ENCODE data around the gene KLHL25. TPM values are rescaled to one million over a fixed set of nuclear protein-coding genes. Genes with fewer than 3 reads are reported as not detected.
"Not testable (repeated sequence)": the region's sequence is repeated elsewhere in the genome, so short reads cannot be mapped to it uniquely, and the experiment has no call there.

KLHL25 gene
- total and polyA plus RNA-seq, 2 of the 13 experiments (the other 11 are each of a cell fraction or from before 2014, with no cell fraction given), result 3.7 to 8.2 TPM

DNA sequence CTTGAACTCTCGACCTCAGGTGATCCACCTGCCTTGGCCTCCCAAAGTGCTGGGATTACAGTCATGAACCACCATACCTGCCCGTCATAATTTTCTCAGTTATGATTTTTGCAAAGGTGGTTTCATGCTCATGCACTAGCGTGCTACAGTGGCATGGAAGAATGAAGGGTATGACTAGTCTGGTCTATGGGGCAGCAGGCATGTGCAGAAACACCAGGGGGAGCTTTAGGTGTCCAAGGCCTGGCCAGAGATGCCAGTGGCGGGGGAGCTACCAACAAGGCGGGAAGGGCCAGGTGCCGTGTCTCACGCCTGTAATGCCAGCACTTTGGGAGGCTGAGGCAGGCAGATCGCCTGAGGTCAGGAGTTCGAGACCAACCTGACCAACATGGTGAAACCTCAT is 7.9 kb upstream of the KLHL25 start:
- H3K9me3 ChIP-seq (ENCODE audit: low read length); H3K4me2 ChIP-seq (ENCODE audit: low read depth, low read length); H3K9ac ChIP-seq (ENCODE audit: insufficient read depth, low read depth, low read length); H3K27ac ChIP-seq (ENCODE audit: extremely low read length, insufficient read depth, low read length); in situ Hi-C loops (cut with HindIII; ENCODE audit: extremely low pct_ligation_motif_present, low pct_unique_long_range_greater_than_20kb); POLR2A ChIA-PET; FAIRE-seq; H2AFZ ChIP-seq (ENCODE audit: low read length); BruUV-seq (replicated peaks); H3K79me2 ChIP-seq (ENCODE audit: insufficient read depth, low read length); H3K36me3 ChIP-seq (replicated peaks in 1 of 2; ENCODE audit: control insufficient read depth in 1 of 2, insufficient read depth in 2 of 2, low read length in 2 of 2); H4K20me1 ChIP-seq (ENCODE audit: insufficient read depth, low read length); H3K4me3 ChIP-seq (replicated peaks in 1 of 3; ENCODE audit: insufficient read depth in 1 of 3, low read depth in 2 of 3, low read length in 3 of 3); H3K27me3 ChIP-seq (ENCODE audit: control insufficient read depth in 1 of 2, insufficient read depth in 2 of 2, low read length in 2 of 2): not testable (repeated sequence)
- DNase-seq (ENCODE audit: low spot score) (peak; percentile 35), ATAC-seq (peak; percentile 80)
- WGBS (ENCODE audit: low lambda C conversion rate), result 47% methylated on average over 9 of the region's 9 CpGs
- intact Hi-C loops (cut with micrococcal nuclease; ENCODE audit: unreplicated experiment), result loop anchor here (1.0 kb wide), 1 partner anchor 38 kb away; no protein-coding TSS in a partner anchor
- TF ChIP-seq STAG1 (CRISPR knock-in tag; IDR thresholded peaks at IDR 0.05), result peak; percentile 36
- TF ChIP-seq SMC3 (IDR thresholded peaks at IDR 0.05; ENCODE audit: low read length), result peak; percentile 19; the same call in 1 of the 2 replicates
- TF ChIP-seq, protein P1, sequence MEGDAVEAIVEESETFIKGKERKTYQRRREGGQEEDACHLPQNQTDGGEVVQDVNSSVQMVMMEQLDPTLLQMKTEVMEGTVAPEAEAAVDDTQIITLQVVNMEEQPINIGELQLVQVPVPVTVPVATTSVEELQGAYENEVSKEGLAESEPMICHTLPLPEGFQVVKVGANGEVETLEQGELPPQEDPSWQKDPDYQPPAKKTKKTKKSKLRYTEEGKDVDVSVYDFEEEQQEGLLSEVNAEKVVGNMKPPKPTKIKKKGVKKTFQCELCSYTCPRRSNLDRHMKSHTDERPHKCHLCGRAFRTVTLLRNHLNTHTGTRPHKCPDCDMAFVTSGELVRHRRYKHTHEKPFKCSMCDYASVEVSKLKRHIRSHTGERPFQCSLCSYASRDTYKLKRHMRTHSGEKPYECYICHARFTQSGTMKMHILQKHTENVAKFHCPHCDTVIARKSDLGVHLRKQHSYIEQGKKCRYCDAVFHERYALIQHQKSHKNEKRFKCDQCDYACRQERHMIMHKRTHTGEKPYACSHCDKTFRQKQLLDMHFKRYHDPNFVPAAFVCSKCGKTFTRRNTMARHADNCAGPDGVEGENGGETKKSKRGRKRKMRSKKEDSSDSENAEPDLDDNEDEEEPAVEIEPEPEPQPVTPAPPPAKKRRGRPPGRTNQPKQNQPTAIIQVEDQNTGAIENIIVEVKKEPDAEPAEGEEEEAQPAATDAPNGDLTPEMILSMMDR (CRISPR knock-in tag; IDR thresholded peaks at IDR 0.05), result peak; percentile 56
- TF ChIP-seq, protein P2, sequence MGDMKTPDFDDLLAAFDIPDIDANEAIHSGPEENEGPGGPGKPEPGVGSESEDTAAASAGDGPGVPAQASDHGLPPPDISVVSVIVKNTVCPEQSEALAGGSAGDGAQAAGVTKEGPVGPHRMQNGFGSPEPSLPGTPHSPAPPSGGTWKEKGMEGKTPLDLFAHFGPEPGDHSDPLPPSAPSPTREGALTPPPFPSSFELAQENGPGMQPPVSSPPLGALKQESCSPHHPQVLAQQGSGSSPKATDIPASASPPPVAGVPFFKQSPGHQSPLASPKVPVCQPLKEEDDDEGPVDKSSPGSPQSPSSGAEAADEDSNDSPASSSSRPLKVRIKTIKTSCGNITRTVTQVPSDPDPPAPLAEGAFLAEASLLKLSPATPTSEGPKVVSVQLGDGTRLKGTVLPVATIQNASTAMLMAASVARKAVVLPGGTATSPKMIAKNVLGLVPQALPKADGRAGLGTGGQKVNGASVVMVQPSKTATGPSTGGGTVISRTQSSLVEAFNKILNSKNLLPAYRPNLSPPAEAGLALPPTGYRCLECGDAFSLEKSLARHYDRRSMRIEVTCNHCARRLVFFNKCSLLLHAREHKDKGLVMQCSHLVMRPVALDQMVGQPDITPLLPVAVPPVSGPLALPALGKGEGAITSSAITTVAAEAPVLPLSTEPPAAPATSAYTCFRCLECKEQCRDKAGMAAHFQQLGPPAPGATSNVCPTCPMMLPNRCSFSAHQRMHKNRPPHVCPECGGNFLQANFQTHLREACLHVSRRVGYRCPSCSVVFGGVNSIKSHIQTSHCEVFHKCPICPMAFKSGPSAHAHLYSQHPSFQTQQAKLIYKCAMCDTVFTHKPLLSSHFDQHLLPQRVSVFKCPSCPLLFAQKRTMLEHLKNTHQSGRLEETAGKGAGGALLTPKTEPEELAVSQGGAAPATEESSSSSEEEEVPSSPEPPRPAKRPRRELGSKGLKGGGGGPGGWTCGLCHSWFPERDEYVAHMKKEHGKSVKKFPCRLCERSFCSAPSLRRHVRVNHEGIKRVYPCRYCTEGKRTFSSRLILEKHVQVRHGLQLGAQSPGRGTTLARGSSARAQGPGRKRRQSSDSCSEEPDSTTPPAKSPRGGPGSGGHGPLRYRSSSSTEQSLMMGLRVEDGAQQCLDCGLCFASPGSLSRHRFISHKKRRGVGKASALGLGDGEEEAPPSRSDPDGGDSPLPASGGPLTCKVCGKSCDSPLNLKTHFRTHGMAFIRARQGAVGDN (CRISPR knock-in tag; IDR thresholded peaks at IDR 0.05), result peak; percentile 22; the same call in 1 of the 2 replicates
- TF ChIP-seq, protein P3, sequence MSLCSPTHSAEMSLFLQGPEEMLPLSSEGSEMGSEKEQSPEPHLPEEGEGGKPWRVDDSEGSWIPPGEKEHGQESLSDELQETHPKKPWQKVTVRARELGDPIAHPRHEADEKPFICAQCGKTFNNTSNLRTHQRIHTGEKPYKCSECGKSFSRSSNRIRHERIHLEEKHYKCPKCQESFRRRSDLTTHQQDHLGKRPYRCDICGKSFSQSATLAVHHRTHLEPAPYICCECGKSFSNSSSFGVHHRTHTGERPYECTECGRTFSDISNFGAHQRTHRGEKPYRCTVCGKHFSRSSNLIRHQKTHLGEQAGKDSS (CRISPR knock-in tag; IDR thresholded peaks at IDR 0.05; ENCODE audit: borderline replicate concordance, low read depth), result 0 out of 2 replicates have a peak, but pooled peaks have one; percentile 20
- CTCF ChIA-PET (ENCODE audit: low intra/inter-chr PET ratio, low total read pairs), result interaction anchor here (1.3 kb wide), 1 partner anchor 29 kb away, joined by 4 read pairs; no protein-coding TSS in a partner anchor
- H3K4me1 ChIP-seq (ENCODE audit: insufficient read depth, low read length), result peaks cover 12% of the 10 kb centered on the region

Data from HepG2 (cell line).